Measurements from ENCODE around the gene AGAP1.

GRCh38 chr2:235570256-235570655, 76.4 kb downstream of the AGAP1 start:
- no peak for TF ChIP-seq POLR2AphosphoS5 (IDR thresholded peaks at IDR 0.05)
- TF ChIP-seq, protein P1, sequence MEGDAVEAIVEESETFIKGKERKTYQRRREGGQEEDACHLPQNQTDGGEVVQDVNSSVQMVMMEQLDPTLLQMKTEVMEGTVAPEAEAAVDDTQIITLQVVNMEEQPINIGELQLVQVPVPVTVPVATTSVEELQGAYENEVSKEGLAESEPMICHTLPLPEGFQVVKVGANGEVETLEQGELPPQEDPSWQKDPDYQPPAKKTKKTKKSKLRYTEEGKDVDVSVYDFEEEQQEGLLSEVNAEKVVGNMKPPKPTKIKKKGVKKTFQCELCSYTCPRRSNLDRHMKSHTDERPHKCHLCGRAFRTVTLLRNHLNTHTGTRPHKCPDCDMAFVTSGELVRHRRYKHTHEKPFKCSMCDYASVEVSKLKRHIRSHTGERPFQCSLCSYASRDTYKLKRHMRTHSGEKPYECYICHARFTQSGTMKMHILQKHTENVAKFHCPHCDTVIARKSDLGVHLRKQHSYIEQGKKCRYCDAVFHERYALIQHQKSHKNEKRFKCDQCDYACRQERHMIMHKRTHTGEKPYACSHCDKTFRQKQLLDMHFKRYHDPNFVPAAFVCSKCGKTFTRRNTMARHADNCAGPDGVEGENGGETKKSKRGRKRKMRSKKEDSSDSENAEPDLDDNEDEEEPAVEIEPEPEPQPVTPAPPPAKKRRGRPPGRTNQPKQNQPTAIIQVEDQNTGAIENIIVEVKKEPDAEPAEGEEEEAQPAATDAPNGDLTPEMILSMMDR (IDR thresholded peaks at IDR 0.05) = no peak
